IMR-90 (cell line): ENCODE data around the gene CRACDL. TPM values are rescaled to one million over a fixed set of nuclear protein-coding genes. Genes with fewer than 3 reads are reported as not detected.

Experiments used
- ATAC-seq: fragments of 200-7000 bp; cut with Tn5 transposase; 2 replicates; pipeline ENCODE4 v1.9.1; 2020; ENCODE audit warnings: low read depth, mild to moderate bottlenecking, moderate library complexity
- BruUV-seq: library from RNA; stranded (reverse); fragments of 400-500 nt; replicated peaks from 2 replicates; lab custom pipeline; 2021; lab: Mats Ljungman, UMichigan
- CTCF ChIA-PET: fragments of 300-600 bp; formaldehyde crosslinking; extraction: SDS; loops from one replicate; lab custom pipeline; 2021; ENCODE audit warnings: antibody characterized with exemption; lab: Yijun Ruan, JAX
- POLR2A ChIA-PET: fragments of 300-600 bp; sonication (Branson Sonifier 250); formaldehyde crosslinking; loops from one replicate; lab custom pipeline; 2022; ENCODE audit warnings: antibody characterized with exemption; ENCODE audit not compliant: unreplicated experiment; lab: Charles Lee
- DNase-seq: peaks from one replicate; pipeline ENCODE4 v3.0.0; 2013
- H2AFZ ChIP-seq: replicated peaks from 2 replicates; pipeline ENCODE3; 2013; ENCODE audit warnings: low read length, mild to moderate bottlenecking; ENCODE audit not compliant: poor library complexity
- H2AK5ac ChIP-seq: 2 replicates; pipeline ENCODE4 v1.6.1; 2013; ENCODE audit warnings: low read depth, low read length, inconsistent platforms
- H2AK9ac ChIP-seq: replicated peaks from 2 replicates; pipeline ENCODE3; 2013; ENCODE audit warnings: mild to moderate bottlenecking, low read depth, low read length, moderate library complexity; ENCODE audit not compliant: poor library complexity
- H2BK120ac ChIP-seq: 2 replicates; pipeline ENCODE4 v1.6.1; 2013; ENCODE audit warnings: low read depth, low read length, inconsistent platforms
- H2BK15ac ChIP-seq: 3 replicates; pipeline ENCODE4 v1.6.1; 2013; ENCODE audit warnings: low read depth, low read length, inconsistent platforms
- H2BK20ac ChIP-seq: 2 replicates; pipeline ENCODE4 v1.6.1; 2013; ENCODE audit warnings: low read depth, mild to moderate bottlenecking, inconsistent platforms, low read length, moderate library complexity
- H2BK5ac ChIP-seq: 2 replicates; pipeline ENCODE4 v1.6.1; 2013; ENCODE audit warnings: mild to moderate bottlenecking, low read depth, low read length, inconsistent platforms; ENCODE audit not compliant: poor library complexity, severe bottlenecking
- H3K14ac ChIP-seq: replicated peaks from 2 replicates; pipeline ENCODE4 v1.6.1; 2013; ENCODE audit warnings: low read depth, low read length, inconsistent platforms
- H3K18ac ChIP-seq: 2 replicates; pipeline ENCODE4 v1.6.1; 2013; ENCODE audit warnings: low read depth, low read length, control low read depth
- H3K23ac ChIP-seq: 2 replicates; pipeline ENCODE4 v1.6.1; 2013; ENCODE audit warnings: low read depth, low read length, inconsistent platforms
- H3K27ac ChIP-seq: 2 replicates; pipeline ENCODE4 v1.5.1; 2013; ENCODE audit warnings: mild to moderate bottlenecking, control low read depth, low read length; ENCODE audit not compliant: insufficient read depth
- H3K27me3 ChIP-seq: 2 replicates; pipeline ENCODE4 v1.6.1; 2013; ENCODE audit warnings: low read length; ENCODE audit not compliant: control insufficient read depth, insufficient read depth
- H3K36me3 ChIP-seq: 2 replicates; pipeline ENCODE4 v1.6.1; 2013; ENCODE audit warnings: low read length, mixed read lengths; ENCODE audit not compliant: control insufficient read depth, insufficient read depth
- H3K4ac ChIP-seq: 2 replicates; pipeline ENCODE4 v1.6.1; 2013; ENCODE audit warnings: low read depth, low read length, inconsistent platforms
- H3K4me1 ChIP-seq: 2 replicates; pipeline ENCODE4 v1.6.1; 2013; ENCODE audit warnings: low read length, mixed read lengths; ENCODE audit not compliant: control insufficient read depth, insufficient read depth
- H3K4me2 ChIP-seq: 2 replicates; pipeline ENCODE4 v1.6.1; 2013; ENCODE audit warnings: low read depth, mild to moderate bottlenecking, control low read depth, low read length, moderate library complexity
- H3K4me3 ChIP-seq: 2 replicates; pipeline ENCODE4 v1.5.1; 2013; ENCODE audit warnings: low read depth, mild to moderate bottlenecking, control low read depth, low read length, moderate library complexity; ENCODE audit not compliant: insufficient read depth
- H3K56ac ChIP-seq: 2 replicates; pipeline ENCODE4 v1.6.1; 2013; ENCODE audit warnings: low read length, inconsistent platforms; ENCODE audit not compliant: insufficient read depth; ENCODE audit errors: extremely low read depth
- H3K79me1 ChIP-seq, 2 experiments: 2 replicates each; pipeline ENCODE4 v1.6.1; 2013; ENCODE audit warnings: low read length in 2 of 2, inconsistent platforms in 1 of 2, low read depth in 1 of 2
- H3K9ac ChIP-seq: 2 replicates; pipeline ENCODE4 v1.6.1; 2013; ENCODE audit warnings: low read depth, low read length, control low read depth
- H3K9me1 ChIP-seq: 2 replicates; pipeline ENCODE4 v1.6.1; 2013; ENCODE audit warnings: low read length, inconsistent platforms; ENCODE audit not compliant: insufficient read depth
- H3K9me3 ChIP-seq: 2 replicates; pipeline ENCODE4 v1.6.1; 2013; ENCODE audit warnings: low read length; ENCODE audit not compliant: control insufficient read depth, insufficient read depth
- H4K20me1 ChIP-seq: 2 replicates; pipeline ENCODE4 v1.6.1; 2013; ENCODE audit warnings: low read length, inconsistent platforms; ENCODE audit not compliant: insufficient read depth
- H4K5ac ChIP-seq: 2 replicates; pipeline ENCODE4 v1.6.1; 2013; ENCODE audit warnings: mild to moderate bottlenecking, low read depth, low read length, control low read depth
- H4K8ac ChIP-seq, 2 experiments: 2 replicates each; pipeline ENCODE4 v1.6.1; 2013; ENCODE audit warnings: low read depth in 2 of 2, low read length in 2 of 2, control low read depth in 1 of 2, inconsistent platforms in 1 of 2
- H4K91ac ChIP-seq: 2 replicates; pipeline ENCODE4 v1.6.1; 2013; ENCODE audit warnings: low read depth, low read length, inconsistent platforms; ENCODE audit not compliant: insufficient read depth
- CHD1 ChIP-seq: IDR thresholded peaks from 2 replicates; pipeline ENCODE4 v1.6.1; 2012; ENCODE audit warnings: low read depth, low read length, improper control_type of control experiment
- CTCF ChIP-seq: conservative IDR thresholded peaks from 2 replicates; pipeline ENCODE4 v1.5.1; 2012; ENCODE audit warnings: mild to moderate bottlenecking, low read depth, low read length, improper control_type of control experiment
- FOS ChIP-seq: fragments of 150-350 bp; IDR thresholded peaks from 2 replicates; pipeline ENCODE4 v1.6.1; 2016; ENCODE audit warnings: low read depth, low read length
- MAFK ChIP-seq: IDR thresholded peaks from 2 replicates; pipeline ENCODE4 v1.6.1; 2012; ENCODE audit warnings: low read depth, low read length, improper control_type of control experiment
- MXI1 ChIP-seq: IDR thresholded peaks from 2 replicates; pipeline ENCODE4 v1.6.1; 2012; ENCODE audit warnings: low read depth, mild to moderate bottlenecking, low read length, moderate library complexity, borderline replicate concordance
- NFE2L2 ChIP-seq: fragments of 150-350 bp; IDR thresholded peaks from 2 replicates; pipeline ENCODE4 v1.6.1; 2016; ENCODE audit warnings: low read depth, mild to moderate bottlenecking, low read length
- POLR2A ChIP-seq: IDR thresholded peaks from 2 replicates; pipeline ENCODE4 v1.6.1; 2012; ENCODE audit warnings: mild to moderate bottlenecking, low read depth, low read length
- RCOR1 ChIP-seq: IDR thresholded peaks from 2 replicates; pipeline ENCODE4 v1.6.1; 2012; ENCODE audit warnings: mild to moderate bottlenecking, low read length, improper control_type of control experiment; ENCODE audit not compliant: insufficient replicate concordance
- SMC3 ChIP-seq: fragments of 150-350 bp; IDR thresholded peaks from 2 replicates; pipeline ENCODE4 v1.6.1; 2016; ENCODE audit warnings: low read depth, mild to moderate bottlenecking, antibody characterized with exemption, low read length, moderate library complexity
- USF2 ChIP-seq: fragments of 150-350 bp; IDR thresholded peaks from 2 replicates; pipeline ENCODE4 v1.6.1; 2017; ENCODE audit warnings: mild to moderate bottlenecking, antibody characterized with exemption, low read length, low read depth
- WGBS, 2 experiments: methylation state at CpG; one replicate each; pipeline versions ENCODE4 v1.1.5 to v1.1.7; 2013; ENCODE audit warnings: missing lambda C conversion rate in 2 of 2; ENCODE audit not compliant: insufficient read length in 1 of 2; ENCODE audit errors: extremely low coverage in 2 of 2; 5-methylcytosine and 5-hydroxymethylcytosine counted together
- dilution Hi-C: fragments of 300-500 bp; cut with HindIII; formaldehyde crosslinking; loops from one replicate; pipeline ENCODE4 v1.14.3; 2018; ENCODE audit warnings: low sequenced_read_pairs; ENCODE audit not compliant: unreplicated experiment
- in situ Hi-C: fragments of 300-500 bp; cut with MboI; formaldehyde crosslinking; loops from 3 replicates; pipeline ENCODE4 v1.14.3; 2019; ENCODE audit warnings: low sequenced_read_pairs, inconsistent platforms, mixed read lengths
- intact Hi-C: fragments of 100-400 bp; cut with micrococcal nuclease; formaldehyde crosslinking; loops from 2 replicates; pipeline ENCODE4 v1.10.0; 2022
- polyA plus RNA-seq, 3 experiments: library from polyadenylated mRNA; depleted of rRNA; stranded (reverse); fragments of >200 nt; gene quantifications; 2 replicates each; pipeline ENCODE4 v1.2.3, GENCODE V29; 2012; ENCODE audit warnings: low replicate concordance in 1 of 3
- total RNA-seq: library from RNA; depleted of rRNA; stranded (reverse); fragments of >200 nt; gene quantifications from 2 replicates; pipeline ENCODE4 v1.2.3, GENCODE V29; 2012

The CRACDL gene
- total and polyA plus RNA-seq, 2 of the 4 experiments (the other 2 are of a cell fraction) = not detected

- POLR2A ChIA-PET = no interaction called here
- H3K4me2 ChIP-seq = no peak overlapping the region
- H2BK15ac ChIP-seq = no peak overlapping the region
- H3K9me3 ChIP-seq = no peaks in the 10 kb centered on the region
- no peaks in the 10 kb centered on the region for H3K36me3 ChIP-seq
- H2BK20ac ChIP-seq = no peak overlapping the region
- in situ Hi-C loops = no loop called here
- no peaks in the 10 kb centered on the region for H3K9me1 ChIP-seq
- no peak overlapping the region for H3K56ac ChIP-seq
- CTCF ChIA-PET = no interaction called here
- no peak overlapping the region for H2AFZ ChIP-seq
- 78% methylated on average over 7 of the region's 13 CpGs; no CpG with 5 or more reads in 1 of the 2 experiments for WGBS, 2 experiments
- BruUV-seq = no TSS peak
- no peak overlapping the region for H3K4me3 ChIP-seq
- H4K8ac ChIP-seq = no peak overlapping the region
- H2BK5ac ChIP-seq = no peak overlapping the region
- H2AK9ac ChIP-seq = no peak overlapping the region
- no peak overlapping the region for H3K9ac ChIP-seq
- intact Hi-C loops = no loop called here
- H3K14ac ChIP-seq = no peak overlapping the region
- no peaks in the 10 kb centered on the region for H3K4me1 ChIP-seq
- H3K79me1 ChIP-seq = no peaks in the 10 kb centered on the region
- H3K27ac ChIP-seq = no peak overlapping the region
- dilution Hi-C loops = no loop called here
- DNase-seq (no peak), ATAC-seq (no peak)
- no peak overlapping the region for H2BK120ac ChIP-seq
- no peak overlapping the region for H4K91ac ChIP-seq
- H3K27me3 ChIP-seq = peaks cover 5% of the 10 kb centered on the region
- H2AK5ac ChIP-seq = no peak overlapping the region
- no peaks in the 10 kb centered on the region for H4K20me1 ChIP-seq
- H3K23ac ChIP-seq = no peak overlapping the region
- no peak overlapping the region for H4K5ac ChIP-seq
- no peak overlapping the region for H3K4ac ChIP-seq
- TF ChIP-seq FOS (no peak), MAFK (no peak), MXI1 (no peak), RCOR1 (no peak), USF2 (no peak), SMC3 (no peak), POLR2A (no peak), CTCF (no peak), NFE2L2 (no peak), CHD1 (no peak)
- H3K18ac ChIP-seq = no peak overlapping the region
Observed at GRCh38 chr2:98927027-98927426, 9.0 kb downstream of the CRACDL start.
